ENCODE data around the gene OPRM1. TPM values are rescaled to one million over a fixed set of nuclear protein-coding genes. Genes with fewer than 3 reads are reported as not detected.

Gene OPRM1
- total RNA-seq, 1 experiment from 2014 or later, result not detected

DNA sequence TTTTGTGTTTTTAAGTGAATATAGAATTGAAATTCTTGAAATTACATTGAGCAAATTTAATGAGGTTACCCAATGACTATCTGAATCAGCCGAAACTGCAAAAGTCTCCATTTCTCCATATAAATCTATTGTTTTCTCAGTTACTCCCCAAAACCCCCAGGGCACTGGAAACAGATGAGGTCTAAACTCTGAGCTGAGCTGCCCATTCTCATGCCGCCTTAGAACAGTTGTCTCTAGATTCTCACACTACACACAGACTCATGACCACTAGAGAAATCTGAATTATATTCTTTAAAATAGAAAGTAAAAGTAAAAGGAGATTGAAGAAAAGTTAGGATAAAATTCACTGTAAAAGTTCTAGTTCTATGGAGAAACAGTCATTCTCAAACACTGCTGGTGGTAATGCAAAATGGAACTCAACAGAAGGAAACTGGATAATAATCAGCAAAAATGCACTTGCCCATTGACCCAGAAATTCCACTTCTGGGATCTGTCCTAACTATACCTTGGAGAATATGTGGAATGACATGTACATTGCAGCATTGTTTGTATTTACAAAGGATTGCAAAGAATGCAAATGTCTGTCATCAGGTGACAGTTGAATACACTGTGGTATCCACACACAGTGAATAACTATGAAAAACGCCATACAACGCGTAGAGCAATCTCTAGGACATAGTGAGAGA lies 192.0 kb downstream of the OPRM1 start:
- Mint-ChIP-seq H3K4me3 (no peak overlapping the region), H3K27me3 (ENCODE audit: low read depth) (no peaks in the 10 kb centered on the region), H3K27ac (no peak overlapping the region), H3K9me3 (no peaks in the 10 kb centered on the region), H3K36me3 (ENCODE audit: insufficient read depth in 1 of 3, low read depth in 3 of 3) (no peaks in the 10 kb centered on the region; a peak in 1 of 7 replicates), H3K4me1 (peaks cover 0 to 7% of the 10 kb centered on the region in 2 experiments; a peak in 2 of 4 replicates)
- Histone ChIP-seq H4K91ac (ENCODE audit: insufficient read length, low read depth, low read length) (no peak overlapping the region), H2BK12ac (ENCODE audit: insufficient read length, low read depth, low read length) (no peak overlapping the region), H3K4ac (ENCODE audit: low read depth, low read length) (no peak overlapping the region), H2BK5ac (ENCODE audit: insufficient read length, low read length) (no peak overlapping the region), H3K18ac (ENCODE audit: insufficient read length, low read depth, low read length) (no peak overlapping the region), H4K5ac (ENCODE audit: insufficient read length, low read depth, low read length) (no peak overlapping the region), H3K79me1 (ENCODE audit: insufficient read depth, low read depth, low read length, poor library complexity, severe bottlenecking) (no peaks in the 10 kb centered on the region), H2AFZ (ENCODE audit: low read length) (no peak overlapping the region), H2BK15ac (ENCODE audit: low read depth, low read length) (no peak overlapping the region), H3K23me2 (ENCODE audit: insufficient read length, low read depth, low read length, poor library complexity, severe bottlenecking) (no peaks in the 10 kb centered on the region), H3T11ph (ENCODE audit: low read length) (no peak overlapping the region), H3K27ac (ENCODE audit: insufficient read length, low read depth, low read length) (no peak overlapping the region), H4K8ac (replicated peaks; ENCODE audit: insufficient read length, low read depth, low read length) (no peak overlapping the region), H3K9me3 (ENCODE audit: control insufficient read depth, low read depth, low read length) (no peaks in the 10 kb centered on the region), H2AK5ac (ENCODE audit: insufficient read length, low read length) (no peak overlapping the region), H3K27me3 (ENCODE audit: insufficient read depth, low read length) (no peaks in the 10 kb centered on the region), H3K79me2 (ENCODE audit: insufficient read depth, low read length) (no peaks in the 10 kb centered on the region), H2BK120ac (ENCODE audit: low read depth, low read length, poor library complexity, severe bottlenecking) (no peak overlapping the region), H2BK20ac (ENCODE audit: low read depth, low read length, poor library complexity, severe bottlenecking) (no peak overlapping the region), H3K4me1 (ENCODE audit: insufficient read depth, low read length) (no peaks in the 10 kb centered on the region), H3K4me2 (ENCODE audit: insufficient read depth, insufficient read length, low read length) (no peak overlapping the region), H3K23ac (ENCODE audit: insufficient read length, low read depth, low read length) (no peak overlapping the region), H3K56ac (ENCODE audit: insufficient read length, low read depth, low read length) (no peak overlapping the region), H4K20me1 (ENCODE audit: control insufficient read depth, insufficient read depth, insufficient read length) (no peaks in the 10 kb centered on the region), H3K14ac (ENCODE audit: insufficient read depth, low read length) (no peak overlapping the region), H3K9ac (ENCODE audit: extremely low read depth, insufficient read length, low read length) (no peak overlapping the region)
- no peak for DNase-seq
- WGBS (ENCODE audit: extremely low coverage, insufficient read length, low lambda C conversion rate), result no CpG with 5 or more reads among the region's 5 CpGs
- TF ChIP-seq, protein P1, sequence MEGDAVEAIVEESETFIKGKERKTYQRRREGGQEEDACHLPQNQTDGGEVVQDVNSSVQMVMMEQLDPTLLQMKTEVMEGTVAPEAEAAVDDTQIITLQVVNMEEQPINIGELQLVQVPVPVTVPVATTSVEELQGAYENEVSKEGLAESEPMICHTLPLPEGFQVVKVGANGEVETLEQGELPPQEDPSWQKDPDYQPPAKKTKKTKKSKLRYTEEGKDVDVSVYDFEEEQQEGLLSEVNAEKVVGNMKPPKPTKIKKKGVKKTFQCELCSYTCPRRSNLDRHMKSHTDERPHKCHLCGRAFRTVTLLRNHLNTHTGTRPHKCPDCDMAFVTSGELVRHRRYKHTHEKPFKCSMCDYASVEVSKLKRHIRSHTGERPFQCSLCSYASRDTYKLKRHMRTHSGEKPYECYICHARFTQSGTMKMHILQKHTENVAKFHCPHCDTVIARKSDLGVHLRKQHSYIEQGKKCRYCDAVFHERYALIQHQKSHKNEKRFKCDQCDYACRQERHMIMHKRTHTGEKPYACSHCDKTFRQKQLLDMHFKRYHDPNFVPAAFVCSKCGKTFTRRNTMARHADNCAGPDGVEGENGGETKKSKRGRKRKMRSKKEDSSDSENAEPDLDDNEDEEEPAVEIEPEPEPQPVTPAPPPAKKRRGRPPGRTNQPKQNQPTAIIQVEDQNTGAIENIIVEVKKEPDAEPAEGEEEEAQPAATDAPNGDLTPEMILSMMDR (conservative IDR thresholded peaks at IDR 0.05), result no peak

Data from H9 (cell line).